ENCODE measurements around the gene MTRF1. TPM values are rescaled to one million over a fixed set of nuclear protein-coding genes. Genes with fewer than 3 reads are reported as not detected.

The MTRF1 gene
- 11.8 TPM for polyA plus RNA-seq (2013, experiment 1 of 2)
- 11.2 TPM for polyA plus RNA-seq (2013, experiment 2 of 2)

GRCh38 chr13:41263261-41263971 lies at the start of gene MTRF1:
TSS of gene MTRF1 (minus strand) at chr13:41263576. CDS start at chr13:41260907, 2,669 bp downstream.
- Histone ChIP-seq H3K79me1 (ENCODE audit: low read depth, low read length) (no peaks in the 10 kb centered on the region), H3K27me3 (ENCODE audit: control insufficient read depth in 3 of 3, insufficient read depth in 3 of 3, low read depth in 1 of 3, low read length in 3 of 3) (no peaks in the 10 kb centered on the region)
- no CpG with 5 or more reads among the region's 32 CpGs for WGBS, 2 donors (ENCODE audit: extremely low coverage in 2 of 2, insufficient read length in 2 of 2, insufficient replicate concordance in 1 of 2)

GRCh38 chr13:41313117-41313516 lies 49.7 kb upstream of the MTRF1 start:
- Histone ChIP-seq H2BK5ac (ENCODE audit: low read length) (no peak overlapping the region), H3K79me1 (ENCODE audit: low read depth, low read length) (no peaks in the 10 kb centered on the region), H3K36me3 (replicated peaks in 1 of 2; ENCODE audit: control insufficient read depth in 2 of 2, insufficient read depth in 2 of 2, low read length in 2 of 2) (peaks cover 0 to 26% of the 10 kb centered on the region in 2 donors), H2BK15ac (ENCODE audit: low read length) (no peak overlapping the region), H4K8ac (ENCODE audit: low read depth, low read length) (no peak overlapping the region), H2AK5ac (ENCODE audit: low read depth, low read length) (no peak overlapping the region), H3K14ac (ENCODE audit: low read length) (no peak overlapping the region), H3K27ac (replicated peaks; ENCODE audit: low read length) (no peak overlapping the region), H3K4me3 (ENCODE audit: low read length in 2 of 2) (peak overlapping the region in 1 of 2 donors; percentile 99), H2AFZ (ENCODE audit: low read length) (no peak overlapping the region), H2BK12ac (ENCODE audit: low read length) (no peak overlapping the region), H3K27me3 (ENCODE audit: control insufficient read depth in 3 of 3, insufficient read depth in 3 of 3, low read depth in 1 of 3, low read length in 3 of 3) (no peaks in the 10 kb centered on the region), H3K18ac (ENCODE audit: low read length) (no peak overlapping the region), H3K23ac (ENCODE audit: low read depth, low read length, poor library complexity) (no peak overlapping the region), H3K9me3 (replicated peaks in 1 of 2; ENCODE audit: control insufficient read depth in 2 of 2, insufficient read depth in 1 of 2, low read depth in 1 of 2, low read length in 2 of 2) (peaks cover 0 to 4% of the 10 kb centered on the region in 2 donors), H4K91ac (ENCODE audit: low read depth, low read length, poor library complexity) (no peak overlapping the region), H3K4me2 (ENCODE audit: insufficient read depth, low read length, poor library complexity, severe bottlenecking) (no peak overlapping the region), H3K4ac (ENCODE audit: low read length) (no peak overlapping the region), H3K9ac (ENCODE audit: low read depth, low read length, poor library complexity) (no peak overlapping the region), H2BK120ac (ENCODE audit: low read depth, low read length) (no peak overlapping the region), H3K4me1 (ENCODE audit: control insufficient read depth in 2 of 2, insufficient read depth in 1 of 2, low read depth in 1 of 2, low read length in 2 of 2) (peaks cover 6 to 9% of the 10 kb centered on the region in 2 donors)
- no CpG with 5 or more reads among the region's 5 CpGs for WGBS, 2 donors (ENCODE audit: extremely low coverage in 2 of 2, insufficient read length in 2 of 2, insufficient replicate concordance in 1 of 2)
- no peak for DNase-seq (ENCODE audit: low spot score)

More at GRCh38 chr13:41263261-41263971, at the start of gene MTRF1:
- Histone ChIP-seq H4K91ac (ENCODE audit: low read depth, low read length, poor library complexity) (no peak within 1 kb of the TSS), H3K27ac (replicated peaks; ENCODE audit: low read length) (no peak within 1 kb of the TSS), H3K4ac (ENCODE audit: low read length) (no peak within 1 kb of the TSS), H3K14ac (ENCODE audit: low read length) (no peak within 1 kb of the TSS), H2BK5ac (ENCODE audit: low read length) (no peak within 1 kb of the TSS), H2AK5ac (ENCODE audit: low read depth, low read length) (no peak within 1 kb of the TSS), H2BK12ac (ENCODE audit: low read length) (no peak within 1 kb of the TSS), H2BK15ac (ENCODE audit: low read length) (no peak within 1 kb of the TSS), H3K4me1 (ENCODE audit: control insufficient read depth in 2 of 2, insufficient read depth in 1 of 2, low read depth in 1 of 2, low read length in 2 of 2) (peaks cover 0 to 4% of the 10 kb centered on the region in 2 donors), H3K4me3 (ENCODE audit: low read length in 2 of 2) (peak within 1 kb of the TSS; percentile 66 to 90), H4K8ac (ENCODE audit: low read depth, low read length) (no peak within 1 kb of the TSS), H3K9ac (ENCODE audit: low read depth, low read length, poor library complexity) (peak within 1 kb of the TSS; percentile 65), H3K4me2 (ENCODE audit: insufficient read depth, low read length, poor library complexity, severe bottlenecking) (peak within 1 kb of the TSS; percentile 59), H3K36me3 (replicated peaks in 1 of 2; ENCODE audit: control insufficient read depth in 2 of 2, insufficient read depth in 2 of 2, low read length in 2 of 2) (peaks cover 7 to 37% of the 10 kb centered on the region in 2 donors), H3K18ac (ENCODE audit: low read length) (peak within 1 kb of the TSS; percentile 66), H2AFZ (ENCODE audit: low read length) (peak within 1 kb of the TSS; percentile 95), H2BK120ac (ENCODE audit: low read depth, low read length) (no peak within 1 kb of the TSS), H3K23ac (ENCODE audit: low read depth, low read length, poor library complexity) (no peak within 1 kb of the TSS), H3K9me3 (replicated peaks in 1 of 2; ENCODE audit: control insufficient read depth in 2 of 2, insufficient read depth in 1 of 2, low read depth in 1 of 2, low read length in 2 of 2) (peaks cover 2 to 10% of the 10 kb centered on the region in 2 donors)
- peak; percentile 55 for DNase-seq (ENCODE audit: low spot score)

GRCh38 chr13:41312176-41312500 lies 48.8 kb upstream of the MTRF1 start:
- Histone ChIP-seq H3K27me3 (ENCODE audit: control insufficient read depth in 3 of 3, insufficient read depth in 3 of 3, low read depth in 1 of 3, low read length in 3 of 3) (no peaks in the 10 kb centered on the region), H2BK12ac (ENCODE audit: low read length) (no peak overlapping the region), H3K4me2 (ENCODE audit: insufficient read depth, low read length, poor library complexity, severe bottlenecking) (peak overlapping the region; percentile 78), H3K9ac (ENCODE audit: low read depth, low read length, poor library complexity) (peak overlapping the region; percentile 32), H2BK120ac (ENCODE audit: low read depth, low read length) (no peak overlapping the region), H2AK5ac (ENCODE audit: low read depth, low read length) (no peak overlapping the region), H3K4ac (ENCODE audit: low read length) (no peak overlapping the region), H2BK5ac (ENCODE audit: low read length) (no peak overlapping the region), H4K8ac (ENCODE audit: low read depth, low read length) (no peak overlapping the region), H3K23ac (ENCODE audit: low read depth, low read length, poor library complexity) (no peak overlapping the region), H3K36me3 (replicated peaks in 1 of 2; ENCODE audit: control insufficient read depth in 2 of 2, insufficient read depth in 2 of 2, low read length in 2 of 2) (peaks cover 0 to 16% of the 10 kb centered on the region in 2 donors), H4K91ac (ENCODE audit: low read depth, low read length, poor library complexity) (no peak overlapping the region), H3K18ac (ENCODE audit: low read length) (no peak overlapping the region), H3K4me1 (ENCODE audit: control insufficient read depth in 2 of 2, insufficient read depth in 1 of 2, low read depth in 1 of 2, low read length in 2 of 2) (peaks cover 6 to 9% of the 10 kb centered on the region in 2 donors), H3K9me3 (replicated peaks in 1 of 2; ENCODE audit: control insufficient read depth in 2 of 2, insufficient read depth in 1 of 2, low read depth in 1 of 2, low read length in 2 of 2) (no peaks in the 10 kb centered on the region), H2AFZ (ENCODE audit: low read length) (peak overlapping the region; percentile 91), H3K79me1 (ENCODE audit: low read depth, low read length) (no peaks in the 10 kb centered on the region), H3K27ac (replicated peaks; ENCODE audit: low read length) (no peak overlapping the region), H3K4me3 (ENCODE audit: low read length in 2 of 2) (peak overlapping the region; percentile 99), H2BK15ac (ENCODE audit: low read length) (no peak overlapping the region), H3K14ac (ENCODE audit: low read length) (no peak overlapping the region)
- peak; percentile 17 for DNase-seq (ENCODE audit: low spot score)
- WGBS, 2 donors (ENCODE audit: extremely low coverage in 2 of 2, insufficient read length in 2 of 2, insufficient replicate concordance in 1 of 2) = no CpG with 5 or more reads among the region's 11 CpGs

GRCh38 chr13:41311406-41312175 lies 48.2 kb upstream of the MTRF1 start:
- no peaks in the 10 kb centered on the region for H3K27me3 ChIP-seq (ENCODE audit: control insufficient read depth in 3 of 3, insufficient read depth in 3 of 3, low read depth in 1 of 3, low read length in 3 of 3)
- peak overlapping the region; percentile 91 for H2AFZ ChIP-seq (ENCODE audit: low read length)
- H3K14ac ChIP-seq (ENCODE audit: low read length) = peak overlapping the region; percentile 72
- peak overlapping the region; percentile 95 for H2BK5ac ChIP-seq (ENCODE audit: low read length)
- peak overlapping the region; percentile 97 for H3K27ac ChIP-seq (replicated peaks; ENCODE audit: low read length)
- H3K18ac ChIP-seq (ENCODE audit: low read length) = peak overlapping the region; percentile 98
- no peak overlapping the region for H4K91ac ChIP-seq (ENCODE audit: low read depth, low read length, poor library complexity)
- peak overlapping the region; percentile 96 for H2BK15ac ChIP-seq (ENCODE audit: low read length)
- no peak overlapping the region for H3K4ac ChIP-seq (ENCODE audit: low read length)
- H2BK12ac ChIP-seq (ENCODE audit: low read length) = peak overlapping the region; percentile 41
- H2BK120ac ChIP-seq (ENCODE audit: low read depth, low read length) = peak overlapping the region; percentile 72
- H3K4me1 ChIP-seq (ENCODE audit: control insufficient read depth in 2 of 2, insufficient read depth in 1 of 2, low read depth in 1 of 2, low read length in 2 of 2) = peaks cover 6 to 9% of the 10 kb centered on the region in 2 donors
- no peak overlapping the region for H4K8ac ChIP-seq (ENCODE audit: low read depth, low read length)
- peak overlapping the region; percentile 88 for H2AK5ac ChIP-seq (ENCODE audit: low read depth, low read length)
- no CpG with 5 or more reads among the region's 73 CpGs for WGBS, 2 donors (ENCODE audit: extremely low coverage in 2 of 2, insufficient read length in 2 of 2, insufficient replicate concordance in 1 of 2)
- H3K79me1 ChIP-seq (ENCODE audit: low read depth, low read length) = no peaks in the 10 kb centered on the region
- H3K36me3 ChIP-seq (replicated peaks in 1 of 2; ENCODE audit: control insufficient read depth in 2 of 2, insufficient read depth in 2 of 2, low read length in 2 of 2) = peaks cover 0 to 10% of the 10 kb centered on the region in 2 donors
- no peak for DNase-seq (ENCODE audit: low spot score)
- no peaks in the 10 kb centered on the region for H3K9me3 ChIP-seq (replicated peaks in 1 of 2; ENCODE audit: control insufficient read depth in 2 of 2, insufficient read depth in 1 of 2, low read depth in 1 of 2, low read length in 2 of 2)
- H3K23ac ChIP-seq (ENCODE audit: low read depth, low read length, poor library complexity) = peak overlapping the region; percentile 96
- peak overlapping the region; percentile 99 for H3K4me3 ChIP-seq (ENCODE audit: low read length in 2 of 2)
- peak overlapping the region; percentile 99 for H3K9ac ChIP-seq (ENCODE audit: low read depth, low read length, poor library complexity)
- H3K4me2 ChIP-seq (ENCODE audit: insufficient read depth, low read length, poor library complexity, severe bottlenecking) = peak overlapping the region; percentile 78
